Stimulated activated CD4-positive, alpha-beta T cell treated with anti-CD3 and anti-CD28 coated beads, Interleukin-4, amount 100 ng/mL, for 1 hour (primary cell): ENCODE results near the gene TMEM232.

Source experiments
- DNase-seq: peaks from one replicate; pipeline ENCODE4 v3.0.0-alpha.2; 2020

The TMEM232 gene

DNA sequence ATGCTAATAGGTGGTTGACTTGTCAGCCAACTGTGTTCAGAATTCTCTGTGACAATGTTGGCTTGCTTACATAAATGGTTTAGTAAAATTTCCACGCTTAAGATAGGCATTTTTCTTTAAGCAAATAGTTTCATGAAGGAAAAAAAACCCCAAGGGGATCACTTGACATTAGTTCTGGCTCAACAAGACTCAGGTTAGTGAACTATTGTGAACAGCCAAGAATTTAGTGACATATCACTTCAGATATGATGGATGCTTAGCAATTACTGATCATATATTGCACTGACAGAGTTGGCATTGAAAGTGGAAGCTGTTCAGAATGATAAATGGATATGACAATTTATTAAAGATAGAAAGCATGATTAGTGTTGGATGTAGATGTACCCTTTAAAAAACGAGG lies 218.5 kb downstream of the TMEM232 start:
- DNase-seq: no peak

DNA sequence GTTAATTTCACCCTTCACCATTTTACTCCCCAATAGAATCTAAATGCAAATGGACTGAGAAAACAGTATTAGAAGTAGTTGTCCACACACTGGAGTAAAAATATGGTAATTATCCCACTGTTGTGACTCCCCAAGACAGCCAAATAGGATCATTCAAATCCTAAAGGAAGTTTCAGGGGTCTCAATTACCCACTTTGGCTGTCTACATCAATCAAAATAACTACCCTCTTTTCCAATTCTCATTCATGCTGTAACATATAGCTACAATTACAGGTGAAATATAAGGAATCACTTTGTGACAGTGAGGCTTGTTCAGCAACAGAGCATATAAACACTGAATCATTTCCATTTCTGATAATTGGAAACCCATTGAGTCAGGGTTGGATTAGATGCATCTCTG lies 220.1 kb downstream of the TMEM232 start:
- no peak for DNase-seq

GRCh38 chr5:110496276-110496675 lies 230.2 kb downstream of the TMEM232 start:
- DNase-seq: no peak

DNA sequence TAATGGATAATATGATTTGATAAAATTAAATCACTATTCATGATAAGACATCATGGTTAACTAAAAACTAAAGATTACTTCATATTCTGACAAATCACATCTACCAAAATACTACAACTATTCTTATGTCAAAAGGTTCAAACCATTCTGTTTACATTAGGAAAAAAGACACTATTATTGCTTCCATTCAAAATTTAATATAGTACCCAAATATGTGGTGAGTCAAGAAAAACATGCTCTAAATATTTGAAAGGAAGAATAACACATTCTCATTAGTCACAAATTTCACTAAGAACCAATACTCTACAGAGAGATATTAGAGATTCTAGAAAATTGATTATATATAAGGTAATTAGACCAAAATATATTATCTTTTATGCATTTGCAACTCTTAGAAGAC lies 234.0 kb downstream of the TMEM232 start:
- DNase-seq: no peak

GRCh38 chr5:110478895-110479294 lies 247.6 kb downstream of the TMEM232 start:
- no peak for DNase-seq

DNA sequence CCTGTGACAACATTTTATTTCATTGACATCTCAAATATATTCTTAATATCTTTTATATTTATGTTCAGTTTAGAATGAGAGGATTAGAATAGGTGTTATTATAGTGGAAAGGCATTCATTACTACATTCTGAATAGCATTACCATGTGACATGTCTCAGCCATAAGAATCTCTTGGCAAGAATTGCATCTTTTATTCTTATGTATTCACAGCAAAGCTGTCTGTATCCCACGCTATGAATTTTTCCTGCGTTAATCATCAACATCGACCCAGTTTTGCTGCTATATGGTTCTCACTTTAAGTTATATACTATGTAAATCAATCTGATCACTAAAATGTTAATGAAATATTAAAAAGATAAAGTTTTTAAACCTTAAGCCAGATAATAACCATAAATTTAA lies 248.6 kb downstream of the TMEM232 start:
- no peak for DNase-seq

DNA sequence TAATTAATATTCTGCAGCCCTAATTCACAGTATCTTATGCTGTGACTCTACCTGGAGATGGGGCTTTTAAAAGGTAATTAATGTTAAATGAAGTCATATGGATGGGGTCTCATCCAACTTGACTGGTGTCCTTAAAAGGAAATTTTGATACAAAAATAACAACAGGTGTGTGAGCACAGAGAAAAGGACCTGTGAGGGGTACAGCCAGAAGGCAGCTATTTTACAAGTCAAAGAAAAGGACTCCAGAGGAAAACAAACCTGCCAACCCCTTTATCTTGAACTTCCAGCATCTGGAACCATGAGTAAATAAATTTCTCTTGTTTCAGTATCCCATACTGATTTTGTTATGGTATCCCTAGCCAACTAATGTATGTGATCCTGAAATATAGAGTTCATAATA lies 250.3 kb downstream of the TMEM232 start:
- no peak for DNase-seq

DNA sequence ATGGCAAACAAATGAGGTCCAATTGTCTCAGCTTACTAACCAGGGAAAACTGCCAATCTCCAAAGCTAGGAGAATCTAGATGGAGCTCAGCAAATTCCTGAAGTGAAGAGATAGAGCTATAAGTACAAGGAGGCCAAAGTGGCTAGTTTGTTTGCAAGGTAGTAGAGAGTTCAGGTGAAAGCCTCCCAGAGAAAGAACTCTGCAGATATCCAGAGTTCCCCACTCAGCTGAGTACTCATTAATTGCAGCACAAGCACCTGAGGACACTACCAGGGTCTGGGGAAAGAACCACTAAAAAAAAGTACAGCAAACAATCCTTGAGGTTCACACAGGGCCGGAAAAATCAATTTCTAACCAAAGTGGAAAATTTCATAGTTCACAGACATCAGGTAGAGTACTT lies 250.9 kb downstream of the TMEM232 start:
- no peak for DNase-seq

GRCh38 chr5:110469486-110469885 lies 257.0 kb downstream of the TMEM232 start:
- DNase-seq: no peak

DNA sequence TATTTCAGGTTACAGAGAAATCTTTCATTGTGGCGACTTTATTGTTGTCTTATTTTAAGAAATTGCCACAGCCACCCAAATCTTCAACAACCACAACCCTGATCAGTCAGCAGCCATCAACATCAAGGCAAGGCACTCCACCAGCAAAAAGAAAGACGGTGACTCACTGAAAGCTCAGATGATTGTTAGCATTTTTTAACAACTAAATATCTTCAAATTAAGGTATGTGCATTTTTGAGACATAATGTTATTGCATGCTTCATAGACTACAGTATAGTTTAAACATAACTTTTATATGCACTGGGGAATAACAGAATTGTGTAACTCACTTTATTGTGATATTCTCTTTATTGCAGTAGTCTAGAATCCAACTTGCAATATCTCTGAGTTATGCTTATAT lies 263.4 kb downstream of the TMEM232 start:
- DNase-seq: no peak

- no peak for DNase-seq
Observed at GRCh38 chr5:110460837-110461236, 265.6 kb downstream of the TMEM232 start.

DNA sequence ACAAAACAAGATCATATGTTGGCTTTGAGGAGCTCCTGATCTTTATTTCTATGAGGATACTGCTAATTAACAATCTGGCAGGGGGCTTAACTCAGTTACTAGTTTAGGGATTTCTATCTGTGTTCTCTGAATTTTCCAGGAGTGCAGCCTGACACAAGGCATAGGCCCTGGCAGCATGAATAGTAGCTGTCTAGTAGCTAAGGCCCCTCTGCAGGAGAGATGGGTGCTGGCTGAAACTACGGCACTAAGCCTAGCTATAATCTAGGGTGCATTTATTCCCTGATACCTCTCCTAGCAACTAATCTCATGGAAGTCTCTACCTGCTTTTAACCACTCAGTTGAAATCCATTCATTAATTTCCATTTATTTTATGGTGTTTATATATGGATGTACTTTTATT lies 268.2 kb downstream of the TMEM232 start:
- DNase-seq: no peak

- DNase-seq: no peak
Observed at GRCh38 chr5:110442856-110443255, 283.6 kb downstream of the TMEM232 start.

- DNase-seq: no peak
Observed at GRCh38 chr5:110441035-110441434, 285.4 kb downstream of the TMEM232 start.

DNA sequence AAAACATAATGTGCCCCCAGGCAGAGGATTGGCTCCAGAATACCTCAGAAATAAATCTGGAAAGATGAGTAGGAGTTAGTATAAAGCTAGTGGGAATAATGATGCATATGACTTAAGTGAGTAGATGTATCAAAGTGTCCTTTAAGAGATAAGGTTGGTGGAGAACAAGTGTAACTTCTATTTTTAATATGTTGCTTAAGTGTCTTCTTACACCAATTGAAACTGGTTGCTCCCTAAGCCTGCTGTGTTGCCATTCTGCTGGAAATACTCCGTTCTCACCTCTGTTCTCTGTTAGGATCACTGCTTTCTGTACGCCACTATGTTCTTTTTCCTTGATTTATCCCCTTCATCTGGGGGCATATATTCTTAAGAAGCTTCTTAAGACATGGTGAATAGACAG lies 286.4 kb downstream of the TMEM232 start:
- DNase-seq: no peak

DNA sequence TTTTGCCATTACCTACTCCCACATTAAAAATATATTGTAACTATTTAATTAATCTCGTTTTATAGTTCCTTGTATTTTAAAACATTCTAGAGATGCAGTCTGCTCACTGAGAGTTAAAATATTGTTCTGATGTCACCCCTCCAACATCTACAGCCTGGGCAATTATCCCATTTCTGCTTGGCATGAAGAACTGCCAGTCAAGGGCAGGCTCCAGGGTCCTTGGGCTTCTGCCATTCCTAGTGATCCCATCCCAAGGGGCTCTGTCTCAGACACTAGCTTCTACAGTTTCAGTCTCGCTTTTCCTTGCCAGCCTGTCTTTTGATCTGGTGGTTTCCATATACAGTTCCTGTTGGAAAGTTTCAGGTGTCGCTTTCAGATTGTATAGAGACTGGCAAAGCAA lies 287.2 kb downstream of the TMEM232 start:
- no peak for DNase-seq

DNA sequence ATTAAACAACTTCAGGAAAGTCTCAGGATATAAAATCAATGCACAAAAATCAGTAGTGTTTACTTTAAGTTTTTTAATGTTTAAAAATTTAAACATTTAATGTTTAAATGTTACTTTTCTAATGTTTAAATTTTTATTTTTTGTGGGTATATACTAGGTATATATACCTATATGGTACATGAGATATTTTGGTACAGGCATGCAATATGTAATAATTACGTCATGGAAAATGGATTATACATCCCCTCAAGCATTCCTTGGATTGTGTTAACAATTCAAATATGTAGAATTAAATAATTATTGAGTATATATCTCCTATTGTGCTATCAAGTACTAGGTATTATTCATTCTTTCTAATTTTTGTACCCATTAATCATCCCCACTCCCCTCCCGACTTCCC lies 291.3 kb downstream of the TMEM232 start:
- no peak for DNase-seq

- no peak for DNase-seq
Observed at GRCh38 chr5:110431603-110432002, 294.9 kb downstream of the TMEM232 start.

- no peak for DNase-seq
Observed at GRCh38 chr5:110414360-110414759, 312.1 kb downstream of the TMEM232 start.

DNA sequence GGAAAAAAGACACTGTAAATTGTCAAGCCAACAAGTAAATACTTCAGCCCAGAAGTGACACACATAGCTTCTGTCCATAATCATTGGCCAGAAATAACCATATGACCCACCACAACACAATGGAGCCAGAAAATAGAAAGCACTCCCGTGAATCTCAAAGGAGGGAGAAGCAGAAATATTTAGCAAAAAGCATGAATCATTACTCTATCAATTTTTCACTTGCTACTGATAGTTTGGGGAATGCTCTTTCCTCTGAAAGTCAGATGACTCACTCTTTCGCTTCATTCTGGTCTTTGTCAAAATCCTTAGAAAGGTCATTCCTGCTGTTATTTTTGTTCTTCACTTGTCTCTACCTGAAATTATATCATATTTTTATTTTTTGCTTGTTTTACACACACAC lies 312.6 kb downstream of the TMEM232 start:
- no peak for DNase-seq

GRCh38 chr5:110409571-110409970 lies 316.9 kb downstream of the TMEM232 start:
- no peak for DNase-seq

- no peak for DNase-seq
Observed at GRCh38 chr5:110402562-110402961, 323.9 kb downstream of the TMEM232 start.

GRCh38 chr5:110401881-110402280 lies 324.6 kb downstream of the TMEM232 start:
- no peak for DNase-seq

- DNase-seq: no peak
Observed at GRCh38 chr5:110398951-110399350, 327.5 kb downstream of the TMEM232 start.

GRCh38 chr5:110397281-110397680 lies 329.2 kb downstream of the TMEM232 start:
- no peak for DNase-seq

DNA sequence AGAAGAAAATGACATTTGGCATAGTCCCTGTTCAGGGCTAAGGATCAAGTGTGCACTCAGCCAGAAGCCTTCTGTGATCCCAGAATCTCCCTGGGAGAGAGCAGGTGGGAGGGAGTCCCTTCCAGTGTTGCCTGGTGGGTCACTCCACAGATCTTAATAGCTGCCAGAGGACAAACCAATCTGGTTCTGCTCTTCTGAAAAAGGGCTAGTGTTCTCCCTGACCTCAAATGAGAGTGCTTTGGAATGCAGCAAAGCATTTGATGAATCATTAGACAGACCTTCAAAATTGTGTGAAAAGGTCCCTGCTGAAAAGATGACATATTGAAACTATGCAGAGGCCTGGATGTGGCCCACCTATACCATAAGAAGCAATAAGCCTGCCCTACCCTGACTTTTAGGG lies 339.7 kb downstream of the TMEM232 start:
- DNase-seq: no peak
